Heart right ventricle (tissue), 16 donors: Measurements from ENCODE around the gene TSEN15. TPM values are rescaled to one million over a fixed set of nuclear protein-coding genes. Genes with fewer than 3 reads are reported as not detected.

Experiments
- ATAC-seq, 8 donors: fragments of 200-7000 bp; cut with Tn5 transposase; one replicate each; pipeline ENCODE4 v1.9.1; 2020; ENCODE audit warnings: mild to moderate bottlenecking in 8 of 8, moderate library complexity in 8 of 8, moderate number of reproducible peaks in 1 of 8
- DNase-seq, 2 donors: peaks; one replicate each; pipeline ENCODE4 v3.0.0-alpha.2; 2020
- H3K27ac ChIP-seq, 10 donors: fragments of 200-600 bp; sonication (generic) in 2 of 10; one replicate each; pipeline versions ENCODE4 v1.5.0 to v1.8.0; 2020 to 2022; ENCODE audit warnings: mild to moderate bottlenecking in 3 of 10
- H3K27me3 ChIP-seq, 7 donors: fragments of 200-600 bp; one replicate each; pipeline ENCODE4 v1.8.0; 2021 to 2022; ENCODE audit warnings: mild to moderate bottlenecking in 2 of 7
- H3K36me3 ChIP-seq, 9 donors: fragments of 200-600 bp; sonication (generic) in 1 of 9; one replicate each; pipeline versions ENCODE4 v1.5.0 to v1.8.0; 2020 to 2022; ENCODE audit warnings: mild to moderate bottlenecking in 2 of 9
- H3K4me1 ChIP-seq, 9 donors: fragments of 200-600 bp; sonication (generic) in 1 of 9; one replicate each; pipeline versions ENCODE4 v1.5.0 to v1.8.0; 2020 to 2022; ENCODE audit warnings: mild to moderate bottlenecking in 4 of 9
- H3K4me3 ChIP-seq, 10 donors: fragments of 200-600 bp; sonication (generic) in 2 of 10; one replicate each; pipeline versions ENCODE4 v1.5.0 to v1.8.0; 2020 to 2022; ENCODE audit warnings: mild to moderate bottlenecking in 7 of 10, moderate library complexity in 2 of 10
- H3K9me3 ChIP-seq, 11 donors: fragments of 200-600 bp in 10 of 11; sonication (generic) in 2 of 11; one replicate each; pipeline versions ENCODE4 v1.5.0 to v1.8.0; 2013 to 2022; ENCODE audit warnings: mild to moderate bottlenecking in 2 of 11, control low read depth in 1 of 11, moderate library complexity in 1 of 11
- CTCF ChIP-seq, 9 donors: fragments of 200-600 bp; sonication (generic) in 2 of 9; IDR thresholded peaks; one replicate each; pipeline versions ENCODE4 v1.5.0 to v1.8.0; 2021 to 2022; ENCODE audit warnings: antibody characterized with exemption in 9 of 9, mild to moderate bottlenecking in 5 of 9, moderate library complexity in 1 of 9
- WGBS, 2 donors: extraction: QIAGEN DNeasy Blood & Tissue Kit; methylation state at CpG; one replicate each; pipeline ENCODE4 v1.1.7; 2013; ENCODE audit warnings: inconsistent platforms in 1 of 2; 5-methylcytosine and 5-hydroxymethylcytosine counted together
- intact Hi-C, 10 donors: fragments of 100-400 bp; cut with DNase I; formaldehyde crosslinking; loops; one replicate each; pipeline versions ENCODE4 v1.11.1 to v1.14.2; 2022
- polyA plus RNA-seq, 2 donors: library from polyadenylated mRNA; stranded (reverse); fragments of 200-250 nt; gene quantifications; one replicate each; pipeline ENCODE4 v1.2.3, GENCODE V29; 2013
- total RNA-seq, 10 donors: library from RNA; stranded (reverse); fragmentation: NEBNext Ultra II Directional in 3 of 10; extraction: Animal tissue kit (Norgen Biotek cat#: 25700) in 3 of 10; gene quantifications; one replicate each; pipeline versions ENCODE4 v1.2.1 to v1.2.4, GENCODE V29; 2021 to 2023
- donor health status: Arrhythmogenic right ventricular cardiomyopathy.
- donor health status: ischemic (EF 13 %, LVEDD 7.1; RV severe dilation, severe dysfunction).
- donor health status: healthy with polysubstance abuse.
- donor health status: DM: no; HTN: yes; CAD: no.
- donor health status: DM: no; HTN: no; CAD: no.
- donor health status: ischemic (EF 25% LVEDD 6.9; RV normal size, moderate dysfunction).
- donor health status: ischemic (EF 25% LVEDD 5.7; RV mildly dilated, moderate dysfunction).
- donor health status: healthy.
- donor health status: DM: yes; HTN: yes; CAD: no.
- donor health status: Ischemic cardiomyopathy.
- donor health status: ischemic (EF 35%, LVEDD 5.7; RV mildly dilated, moderate dysfunction).
- donor health status: nonischemic (EF 11% LVEDD 7.7; RV severe dilation, severe dysfunction).
- donor health status: DM: yes; HTN: yes; CAD: no.
- donor health status: PGD.
- donor health status: ischemic (EF 29% LVEDD 5.4; RV normal size, mild dysfunction).
- donor health status: nonischemic (EF 23%, LVEDD 6.1; RV moderate dilation, normal function).

TSEN15 gene
- total and polyA plus RNA-seq, 12 donors: 19.3 to 31.1 (median 25.2) TPM

- DNase-seq: no peak
- ATAC-seq: no peak
- Histone ChIP-seq H3K4me1 (peaks cover 0 to 28% (median 4%) of the 10 kb centered on the region in 9 donors), H3K36me3 (peaks cover 0 to 66% (median 0%) of the 10 kb centered on the region in 9 donors), H3K27me3 (no peaks in the 10 kb centered on the region), H3K27ac (no peak overlapping the region), H3K4me3 (no peak overlapping the region), H3K9me3 (no peaks in the 10 kb centered on the region)
- no peak for TF ChIP-seq CTCF (IDR thresholded peaks at IDR 0.05)
- intact Hi-C loops: no loop called here
Observed at GRCh38 chr1:184065559-184065958, 14.0 kb downstream of the TSEN15 start.

- Histone ChIP-seq H3K27ac (no peak overlapping the region), H3K4me1 (peaks cover 0 to under 1% (median 0%) of the 10 kb centered on the region in 9 donors), H3K4me3 (no peak overlapping the region), H3K9me3 (no peaks in the 10 kb centered on the region), H3K36me3 (peaks cover 0 to 85% (median 4%) of the 10 kb centered on the region in 9 donors), H3K27me3 (no peaks in the 10 kb centered on the region)
- intact Hi-C loops: no loop called here
- DNase-seq: no peak
- TF ChIP-seq CTCF (IDR thresholded peaks at IDR 0.05): no peak
- no peak for ATAC-seq
Observed at GRCh38 chr1:184068354-184068753, 16.8 kb downstream of the TSEN15 start.

- no peak overlapping the region for H3K4me3 ChIP-seq
- no peak overlapping the region for H3K27ac ChIP-seq
- 78 to 83% methylated on average over 2 of the region's 2 CpGs for WGBS, 2 donors
- intact Hi-C loops: loop anchor here in 9 of 10 donors (5.0 to 10.0 kb wide), 7 partner anchors 295 to 625 kb away; partner anchors contain the start of gene C1orf21 (in 2 of the 9)
- ATAC-seq (no peak), DNase-seq (no peak)
- no peaks in the 10 kb centered on the region for H3K9me3 ChIP-seq
- no peaks in the 10 kb centered on the region for H3K27me3 ChIP-seq
- H3K4me1 ChIP-seq: no peaks in the 10 kb centered on the region
- no peak for TF ChIP-seq CTCF (IDR thresholded peaks at IDR 0.05)
- peaks cover 0 to 81% (median 9%) of the 10 kb centered on the region in 9 donors for H3K36me3 ChIP-seq
Observed at GRCh38 chr1:184069675-184070074, 18.1 kb downstream of the TSEN15 start.

- H3K9me3 ChIP-seq: peaks cover 0 to 6% (median 0%) of the 10 kb centered on the region in 11 donors
- peaks cover 0 to 15% (median 7%) of the 10 kb centered on the region in 9 donors for H3K4me1 ChIP-seq
- TF ChIP-seq CTCF (IDR thresholded peaks at IDR 0.05): no peak
- H3K27ac ChIP-seq: no peak overlapping the region
- no peak overlapping the region for H3K4me3 ChIP-seq
- DNase-seq (no peak), ATAC-seq (no peak)
- H3K27me3 ChIP-seq: no peaks in the 10 kb centered on the region
- 87 to 93% methylated on average over 2 of the region's 2 CpGs for whole genome bisulfite sequencing, 2 donors
- peaks cover 0 to 56% (median 9%) of the 10 kb centered on the region in 9 donors for H3K36me3 ChIP-seq
- intact Hi-C loops: loop anchor here in 9 of 10 donors (5.0 to 10.0 kb wide), 7 partner anchors 292 to 622 kb away; partner anchors contain the start of gene C1orf21 (in 2 of the 9)
Observed at GRCh38 chr1:184072376-184072775, 20.8 kb downstream of the TSEN15 start.
